ENCODE results near the gene CCNL1. TPM values are rescaled to one million over a fixed set of nuclear protein-coding genes. Genes with fewer than 3 reads are reported as not detected.

Gene CCNL1
- total and polyA plus RNA-seq, 2 of the 8 experiments (the other 6 are each of a cell fraction or from before 2014, with no cell fraction given): 64.5 to 68.6 TPM

GRCh38 chr3:157157836-157158235 lies 2.1 kb downstream of the CCNL1 start:
- DNase-seq (ENCODE audit: low read depth in 1 of 2, low spot score in 2 of 2) (no peak), FAIRE-seq (no peak)
- POLR2A ChIA-PET (ENCODE audit: partially characterized antibody): interaction anchor here (3.4 kb wide), 1 partner anchor 10 kb away, joined by 48 read pairs; no protein-coding TSS in a partner anchor
- Histone ChIP-seq H2BK120ac (replicated peaks; ENCODE audit: low read depth, low read length) (no peak overlapping the region), H2BK15ac (ENCODE audit: low read length) (no peak overlapping the region), H4K91ac (replicated peaks; ENCODE audit: insufficient read length, low read length) (no peak overlapping the region), H3K79me1 (ENCODE audit: low read depth, low read length) (0 out of 2 replicates have a peak, but pooled peaks cover 2% of the 10 kb centered on the region), H3K79me2 (ENCODE audit: control insufficient read depth in 1 of 2, insufficient read depth in 2 of 2, low read length in 2 of 2) (peaks cover 15 to 69% of the 10 kb centered on the region in 2 experiments; a peak in 3 of 4 replicates), H3K23ac (ENCODE audit: insufficient read length) (no peak overlapping the region), H3K36me3 (ENCODE audit: control insufficient read depth in 2 of 4, insufficient read depth in 4 of 4, low read length in 3 of 4) (peaks cover 4 to 63% (median 50%) of the 10 kb centered on the region in 4 experiments), H4K5ac (ENCODE audit: insufficient read length, low read depth, low read length) (no peak overlapping the region), H3K18ac (ENCODE audit: extremely low read depth, low read length) (no peak overlapping the region), H3K27me3 (replicated peaks in 1 of 4; ENCODE audit: control insufficient read depth in 3 of 4, extremely low read depth in 1 of 4, insufficient read depth in 3 of 4, low read length in 3 of 4) (peaks cover 0 to under 1% (median 0%) of the 10 kb centered on the region in 4 experiments; a peak in 1 of 7 replicates), H2AK5ac (ENCODE audit: low read depth, low read length) (no peak overlapping the region), H3K23me2 (ENCODE audit: low read depth, low read length) (peaks cover 10% of the 10 kb centered on the region), H3K56ac (replicated peaks; ENCODE audit: insufficient read length, low read depth, low read length) (no peak overlapping the region), H3K4ac (replicated peaks; ENCODE audit: insufficient read length, low read depth, low read length) (no peak overlapping the region), H2AFZ (ENCODE audit: low read length) (no peak overlapping the region), H2BK20ac (ENCODE audit: low read length) (no peak overlapping the region), H3K9me3 (ENCODE audit: insufficient read depth in 2 of 2, low read depth in 1 of 2, low read length in 1 of 2) (no peaks in the 10 kb centered on the region), H3K4me1 (replicated peaks in 1 of 4; ENCODE audit: control insufficient read depth in 3 of 4, insufficient read depth in 4 of 4, low read length in 3 of 4) (peaks cover 0 to 4% (median 2%) of the 10 kb centered on the region in 4 experiments; a peak in 6 of 7 replicates), H4K20me1 (replicated peaks in 1 of 2; ENCODE audit: control insufficient read depth in 1 of 2, insufficient read depth in 2 of 2, low read length in 2 of 2) (peaks cover 12 to 14% of the 10 kb centered on the region in 2 experiments), H3K27ac (ENCODE audit: low read depth, low read length) (no peak overlapping the region), H3K4me2 (ENCODE audit: insufficient read depth in 1 of 2, low read depth in 2 of 2, low read length in 2 of 2) (peak overlapping the region; percentile 89 to 93), H4K8ac (ENCODE audit: extremely low read depth, insufficient read depth, low read length) (no peak overlapping the region), H3K4me3 (ENCODE audit: extremely low read depth in 1 of 4, insufficient read depth in 2 of 4, low read depth in 3 of 4, low read length in 4 of 4) (peak overlapping the region in 3 of 4 experiments; percentile 87 to 91 (median 89); a peak in 4 of 8 replicates), H3K9ac (replicated peaks in 1 of 4; ENCODE audit: extremely low read depth in 1 of 4, low read depth in 3 of 4, low read length in 3 of 4) (no peak overlapping the region), H3K14ac (ENCODE audit: insufficient read length) (no peak overlapping the region), H2BK12ac (ENCODE audit: low read depth, low read length) (no peak overlapping the region), H2BK5ac (ENCODE audit: low read depth, low read length) (no peak overlapping the region)
- CTCF ChIA-PET (ENCODE audit: partially characterized antibody): no interaction called here
- no peak for TF ChIP-seq KDM1A (IDR thresholded peaks at IDR 0.05; ENCODE audit: borderline replicate concordance, low read length)
- no peak for TF ChIP-seq SIRT6 (IDR thresholded peaks at IDR 0.05; ENCODE audit: low read length)
- TF ChIP-seq HDAC6 (IDR thresholded peaks at IDR 0.05; ENCODE audit: low read depth, low read length): no peak
- TF ChIP-seq RNF2 (IDR thresholded peaks at IDR 0.05; ENCODE audit: borderline replicate concordance, low read depth, low read length, missing control alignments, poor library complexity, severe bottlenecking): no peak
